Stimulated activated CD4-positive, alpha-beta T cell treated with anti-CD3 and anti-CD28 coated beads, Interleukin-1b, Interleukin-23, amount 100 ng/mL, for 24 hours (primary cell): ENCODE measurements around the gene RBFOX2.
"Not testable (repeated sequence)": the region's sequence is repeated elsewhere in the genome, so short reads cannot be mapped to it uniquely, and the experiment has no call there.

Source experiments
- DNase-seq, 4 experiments: peaks; one replicate each; pipeline ENCODE4 v3.0.0-alpha.2; 2020; ENCODE audit warnings: low read depth in 4 of 4, low spot score in 1 of 4

The RBFOX2 gene

GRCh38 chr22:36028646-36029405, at the start of gene RBFOX2:
TSS of gene RBFOX2 (minus strand) at chr22:36028824. CDS start at chr22:36028425, 399 bp downstream.
- peak; percentile 45 to 77 (median 61) for DNase-seq

- DNase-seq, result no peak
These were observed 48.6 kb upstream of the RBFOX2 start for GRCh38 chr22:36077271-36077670.

GRCh38 chr22:36075724-36076123, 47.1 kb upstream of the RBFOX2 start:
- no peak for DNase-seq

GRCh38 chr22:36075230-36075629, 46.6 kb upstream of the RBFOX2 start:
- no peak for DNase-seq

GRCh38 chr22:36073476-36073875, 44.9 kb upstream of the RBFOX2 start:
- DNase-seq, result no peak

- DNase-seq, result not testable (repeated sequence)
These were observed 42.0 kb upstream of the RBFOX2 start for GRCh38 chr22:36070645-36071044.

- DNase-seq, result no peak
These were observed 40.7 kb upstream of the RBFOX2 start for GRCh38 chr22:36069368-36069767.

GRCh38 chr22:36068776-36069344, 40.2 kb upstream of the RBFOX2 start:
- DNase-seq, result no peak

GRCh38 chr22:36067235-36067558, 38.6 kb upstream of the RBFOX2 start:
- no peak for DNase-seq

- DNase-seq, result peak; percentile 40 to 58 (median 42)
These were observed 37.3 kb upstream of the RBFOX2 start for GRCh38 chr22:36065775-36066544.

GRCh38 chr22:36065462-36065774, 36.8 kb upstream of the RBFOX2 start:
- DNase-seq, result no peak

- DNase-seq, result no peak
These were observed 35.7 kb upstream of the RBFOX2 start for GRCh38 chr22:36064358-36064757.

- no peak for DNase-seq
These were observed 28.4 kb upstream of the RBFOX2 start for GRCh38 chr22:36056980-36057379.

GRCh38 chr22:36055376-36056295, 27.0 kb upstream of the RBFOX2 start:
- DNase-seq, result no peak

- not testable (repeated sequence) for DNase-seq
These were observed 25.8 kb upstream of the RBFOX2 start for GRCh38 chr22:36054446-36054845.

- DNase-seq, result no peak
These were observed 24.9 kb upstream of the RBFOX2 start for GRCh38 chr22:36053242-36054147.

GRCh38 chr22:36052505-36052941, 23.9 kb upstream of the RBFOX2 start:
- DNase-seq, result no peak

GRCh38 chr22:36049678-36049997, 21.0 kb upstream of the RBFOX2 start:
- DNase-seq, result no peak

- DNase-seq, result no peak
These were observed 20.5 kb upstream of the RBFOX2 start for GRCh38 chr22:36048911-36049677.

GRCh38 chr22:36044517-36044916, 15.9 kb upstream of the RBFOX2 start:
- not testable (repeated sequence) for DNase-seq
